Panc1 (cell line): Measurements from ENCODE around the gene GDPD5. TPM values are rescaled to one million over a fixed set of nuclear protein-coding genes. Genes with fewer than 3 reads are reported as not detected.

Source experiments
- ATAC-seq: fragments of 200-7000 bp; cut with Tn5 transposase; 2 replicates; pipeline ENCODE4 v1.9.1; 2020; ENCODE audit warnings: mild to moderate bottlenecking, moderate library complexity
- BruUV-seq: library from RNA; stranded (reverse); fragments of 400-500 nt; replicated peaks from 2 replicates; lab custom pipeline; 2021; lab: Mats Ljungman, UMichigan
- CTCF ChIA-PET: fragments of 300-600 bp; sonication (Branson Sonifier 250); formaldehyde crosslinking; loops from one replicate; lab custom pipeline; 2022; ENCODE audit warnings: antibody characterized with exemption; lab: Charles Lee
- POLR2A ChIA-PET: fragments of 300-600 bp; sonication (Branson Sonifier 250); formaldehyde crosslinking; loops from one replicate; lab custom pipeline; 2022; ENCODE audit warnings: antibody characterized with exemption; lab: Charles Lee
- DNase-seq: peaks from one replicate; pipeline ENCODE4 v3.0.0-alpha.2; 2010; ENCODE audit warnings: low read depth, low spot score
- H3K27ac ChIP-seq: 2 replicates; pipeline ENCODE4 v1.5.1; 2011; ENCODE audit warnings: mild to moderate bottlenecking, low read length, inconsistent platforms
- H3K27me3 ChIP-seq: fragments of 200-500 bp; sonication (Bioruptor generic); 2 replicates; pipeline ENCODE4 v1.6.0; 2014; ENCODE audit warnings: low read length, inconsistent platforms; ENCODE audit not compliant: control insufficient read depth, insufficient read depth
- H3K36me3 ChIP-seq: fragments of 200-500 bp; sonication (Bioruptor generic); 2 replicates; pipeline ENCODE4 v1.5.1; 2014; ENCODE audit warnings: inconsistent platforms, mild to moderate bottlenecking, low read length, moderate library complexity; ENCODE audit not compliant: control insufficient read depth, insufficient read depth
- H3K4me1 ChIP-seq: 2 replicates; pipeline ENCODE4 v1.5.1; 2011; ENCODE audit warnings: inconsistent platforms, mild to moderate bottlenecking, low read length, moderate library complexity; ENCODE audit not compliant: control insufficient read depth, insufficient read depth
- H3K4me3 ChIP-seq, 2 experiments: 2 replicates each; pipeline ENCODE4 v1.5.1; 2011 to 2012; ENCODE audit warnings: low read depth in 2 of 2, low read length in 2 of 2, mild to moderate bottlenecking in 2 of 2, inconsistent platforms in 1 of 2, moderate library complexity in 1 of 2
- H3K9me3 ChIP-seq: fragments of 200-500 bp; sonication (Bioruptor generic); 2 replicates; pipeline ENCODE4 v1.5.1; 2014; ENCODE audit warnings: low read depth, mild to moderate bottlenecking, inconsistent platforms, low read length, moderate library complexity; ENCODE audit not compliant: control insufficient read depth, insufficient read depth
- CTCF ChIP-seq: fragments of 450-650 bp; IDR thresholded peaks from 2 replicates; pipeline ENCODE4 v1.5.1; 2017; ENCODE audit warnings: mild to moderate bottlenecking
- POLR2AphosphoS5 ChIP-seq: IDR thresholded peaks from 2 replicates; pipeline ENCODE4 v1.6.1; 2012; ENCODE audit warnings: mild to moderate bottlenecking, low read depth, low read length, moderate library complexity
- REST ChIP-seq, 2 experiments: IDR thresholded peaks; 2 replicates each; pipeline ENCODE4 v1.6.1; 2011 to 2012; ENCODE audit warnings: low read depth in 2 of 2, control low read depth in 1 of 2, low read length in 1 of 2, mild to moderate bottlenecking in 1 of 2, moderate library complexity in 1 of 2; ENCODE audit not compliant: insufficient read depth in 1 of 2
- SIN3A ChIP-seq: IDR thresholded peaks from 2 replicates; pipeline ENCODE4 v1.6.1; 2012; ENCODE audit warnings: low read depth, mild to moderate bottlenecking, low read length, moderate library complexity, borderline replicate concordance; ENCODE audit not compliant: insufficient read depth
- TCF7L2 ChIP-seq: IDR thresholded peaks from 2 replicates; pipeline ENCODE4 v1.6.1; 2011; ENCODE audit warnings: mild to moderate bottlenecking, low read depth, low read length, inconsistent platforms
- in situ Hi-C: cut with HindIII; loops from 2 replicates; pipeline ENCODE4 v1.10.0; 2016; ENCODE audit warnings: low sequenced_read_pairs, low pct_unique_long_range_greater_than_20kb
- intact Hi-C: fragments of 100-400 bp; cut with micrococcal nuclease; formaldehyde crosslinking; loops from one replicate; pipeline ENCODE4 v1.10.0; 2022; ENCODE audit not compliant: unreplicated experiment
- total RNA-seq: library from RNA; stranded (reverse); gene quantifications from one replicate; pipeline ENCODE4 v1.2.1, GENCODE V29; 2021; ENCODE audit not compliant: unreplicated experiment

Gene GDPD5
- total RNA-seq, 1 experiment from 2014 or later, result 6.0 TPM

- POLR2A ChIA-PET, result interaction anchor here (0.6 to 0.9 kb wide), 2 partner anchors 117 to 204 kb away, joined by 3 read pairs; no protein-coding TSS in a partner anchor
- no peaks in the 10 kb centered on the region for H3K27me3 ChIP-seq
- DNase-seq (no peak), ATAC-seq (no peak)
- no TSS peak for BruUV-seq
- no peaks in the 10 kb centered on the region for H3K9me3 ChIP-seq
- H3K4me1 ChIP-seq, result peaks cover 20% of the 10 kb centered on the region
- intact Hi-C loops (no loop called here), in situ Hi-C loops (no loop called here)
- H3K36me3 ChIP-seq, result no peaks in the 10 kb centered on the region
- CTCF ChIA-PET, result interaction anchor here (0.7 to 1.2 kb wide), 3 partner anchors 10 to 145 kb away, joined by 3 to 5 read pairs (median 4); no protein-coding TSS in a partner anchor
- TF ChIP-seq TCF7L2 (no peak), POLR2AphosphoS5 (no peak), REST (IDR thresholded peaks at IDR 0.05; ENCODE audit: insufficient read depth in 1 of 2, low read depth in 2 of 2, low read length in 1 of 2) (no peak), SIN3A (no peak), CTCF (no peak)
- no peak overlapping the region for H3K27ac ChIP-seq
- no peak overlapping the region for H3K4me3 ChIP-seq
Measured at GRCh38 chr11:75533896-75534258, 8.1 kb upstream of the GDPD5 start.

GRCh38 chr11:75532200-75533048 is 6.7 kb upstream of the GDPD5 start:
- Histone ChIP-seq H3K27ac (0 out of 2 replicates have a peak overlapping the region, but pooled peaks have one; percentile 2), H3K9me3 (no peaks in the 10 kb centered on the region), H3K27me3 (no peaks in the 10 kb centered on the region), H3K4me3 (no peak overlapping the region; a peak in 1 of 4 replicates), H3K36me3 (no peaks in the 10 kb centered on the region), H3K4me1 (peaks cover 20% of the 10 kb centered on the region)
- ChIA-PET POLR2A (no interaction called here), CTCF (interaction anchor here (0.6 to 2.6 kb wide), 6 partner anchors 21 to 144 kb away, joined by 3 to 17 read pairs (median 7); no protein-coding TSS in a partner anchor)
- no TSS peak for BruUV-seq
- in situ Hi-C loops, result no loop called here
- TF ChIP-seq REST (IDR thresholded peaks at IDR 0.05; ENCODE audit: insufficient read depth in 1 of 2, low read depth in 2 of 2, low read length in 1 of 2) (no peak), CTCF (peak; percentile 94), TCF7L2 (no peak)
- intact Hi-C loops, result loop anchor here (1.0 kb wide), 2 partner anchors 87 to 144 kb away; no protein-coding TSS in a partner anchor
- peak; percentile 58 for DNase-seq
- ATAC-seq, result peak; percentile 75
